Coronary artery (tissue), 2 donors: ENCODE data around the gene PILRB.

Source experiments
- DNase-seq: peaks from one replicate; pipeline ENCODE4 v3.0.0-alpha.2; 2017; ENCODE audit warnings: low spot score
- H3K27ac ChIP-seq, 2 donors: fragments of 200-600 bp; sonication (generic); one replicate each; pipeline ENCODE4 v1.5.1; 2016 to 2019
- H3K4me3 ChIP-seq: fragments of 200-600 bp; sonication (generic); 2 replicates; pipeline ENCODE4 v1.5.1; 2016; ENCODE audit warnings: mild to moderate bottlenecking, moderate library complexity
- TF ChIP-seq, protein P1 (sequence below): fragments of 200-600 bp; sonication (generic); IDR thresholded peaks from one replicate; pipeline ENCODE4 v1.5.1; 2019; ENCODE audit warnings: antibody characterized with exemption

PILRB gene

GRCh38 chr7:100407285-100408180 is 49.6 kb downstream of the PILRB start:
- no peak overlapping the region for H3K27ac ChIP-seq
- H3K4me3 ChIP-seq = no peak overlapping the region
- no peak for DNase-seq
- TF ChIP-seq, protein P1, sequence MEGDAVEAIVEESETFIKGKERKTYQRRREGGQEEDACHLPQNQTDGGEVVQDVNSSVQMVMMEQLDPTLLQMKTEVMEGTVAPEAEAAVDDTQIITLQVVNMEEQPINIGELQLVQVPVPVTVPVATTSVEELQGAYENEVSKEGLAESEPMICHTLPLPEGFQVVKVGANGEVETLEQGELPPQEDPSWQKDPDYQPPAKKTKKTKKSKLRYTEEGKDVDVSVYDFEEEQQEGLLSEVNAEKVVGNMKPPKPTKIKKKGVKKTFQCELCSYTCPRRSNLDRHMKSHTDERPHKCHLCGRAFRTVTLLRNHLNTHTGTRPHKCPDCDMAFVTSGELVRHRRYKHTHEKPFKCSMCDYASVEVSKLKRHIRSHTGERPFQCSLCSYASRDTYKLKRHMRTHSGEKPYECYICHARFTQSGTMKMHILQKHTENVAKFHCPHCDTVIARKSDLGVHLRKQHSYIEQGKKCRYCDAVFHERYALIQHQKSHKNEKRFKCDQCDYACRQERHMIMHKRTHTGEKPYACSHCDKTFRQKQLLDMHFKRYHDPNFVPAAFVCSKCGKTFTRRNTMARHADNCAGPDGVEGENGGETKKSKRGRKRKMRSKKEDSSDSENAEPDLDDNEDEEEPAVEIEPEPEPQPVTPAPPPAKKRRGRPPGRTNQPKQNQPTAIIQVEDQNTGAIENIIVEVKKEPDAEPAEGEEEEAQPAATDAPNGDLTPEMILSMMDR = peak; percentile 44

- Histone ChIP-seq H3K4me3 (no peak overlapping the region), H3K27ac (no peak overlapping the region)
- TF ChIP-seq, protein P1 = no peak
- no peak for DNase-seq
Measured at GRCh38 chr7:100411101-100411500, 53.2 kb downstream of the PILRB start.

GRCh38 chr7:100413346-100413745 is 55.4 kb downstream of the PILRB start:
- DNase-seq = no peak
- Histone ChIP-seq H3K4me3 (no peak overlapping the region), H3K27ac (no peak overlapping the region)
- TF ChIP-seq, protein P1 = no peak

- TF ChIP-seq, protein P1 = no peak
- Histone ChIP-seq H3K4me3 (no peak overlapping the region), H3K27ac (no peak overlapping the region)
- no peak for DNase-seq
Measured at GRCh38 chr7:100413889-100414288, 56.0 kb downstream of the PILRB start.

- no peak overlapping the region for H3K27ac ChIP-seq
- TF ChIP-seq, protein P1 = no peak
- no peak overlapping the region for H3K4me3 ChIP-seq
- DNase-seq = no peak
Measured at GRCh38 chr7:100415448-100415847, 57.5 kb downstream of the PILRB start.
